ENCODE results near the gene HBM.

Gene HBM

GRCh38 chr16:165539-166374 is at the start of gene HBM:
Gene HBM (plus strand): TSS chr16:165978. CDS start chr16:165998, 20 bp downstream.
- CTCF ChIA-PET: no interaction called here
- POLR2A ChIA-PET: no interaction called here
- DNase-seq (ENCODE audit: extremely low spot score): no peak
- TF ChIP-seq BHLHE40 (IDR thresholded peaks at IDR 0.05; ENCODE audit: borderline replicate concordance): no peak

- TF ChIP-seq CTBP1 (IDR thresholded peaks at IDR 0.05; ENCODE audit: borderline replicate concordance) (no peak), NFRKB (IDR thresholded peaks at IDR 0.05) (no peak), SUZ12 (IDR thresholded peaks at IDR 0.05) (no peak), ELF4 (IDR thresholded peaks at IDR 0.05) (no peak), TARDBP (IDR thresholded peaks at IDR 0.05) (no peak), L3MBTL2 (conservative IDR thresholded peaks at IDR 0.05) (no peak), ZNF384 (IDR thresholded peaks at IDR 0.05) (no peak), ARNT (IDR thresholded peaks at IDR 0.05) (no peak), PKNOX1 (IDR thresholded peaks at IDR 0.05) (no peak), BHLHE40 (IDR thresholded peaks at IDR 0.05; ENCODE audit: borderline replicate concordance) (no peak)
- POLR2A ChIA-PET: no interaction called here
- CTCF ChIA-PET: interaction anchor here (1.1 kb wide), 1 partner anchor 25 kb away, joined by 3 read pairs; no protein-coding TSS in a partner anchor
- DNase-seq (ENCODE audit: extremely low spot score): no peak
Observed at GRCh38 chr16:116015-116414, 49.8 kb upstream of the HBM start.

GRCh38 chr16:117379-118365 is 48.1 kb upstream of the HBM start:
- POLR2A ChIA-PET: no interaction called here
- CTCF ChIA-PET: interaction anchor here (0.7 to 1.7 kb wide), 7 partner anchors 9 to 45 kb away, joined by 3 to 10 read pairs (median 3); partner anchors contain the start of gene RHBDF1
- TF ChIP-seq ZNF384 (IDR thresholded peaks at IDR 0.05) (no peak), BHLHE40 (IDR thresholded peaks at IDR 0.05; ENCODE audit: borderline replicate concordance) (no peak), L3MBTL2 (conservative IDR thresholded peaks at IDR 0.05) (no peak), SUZ12 (IDR thresholded peaks at IDR 0.05) (no peak), SP1 (IDR thresholded peaks at IDR 0.05) (no peak), ARNT (IDR thresholded peaks at IDR 0.05) (no peak), CTBP1 (IDR thresholded peaks at IDR 0.05; ENCODE audit: borderline replicate concordance) (no peak), FOXM1 (IDR thresholded peaks at IDR 0.05; ENCODE audit: borderline replicate concordance) (no peak), NFRKB (IDR thresholded peaks at IDR 0.05) (no peak), PKNOX1 (IDR thresholded peaks at IDR 0.05) (no peak), LEF1 (IDR thresholded peaks at IDR 0.05; ENCODE audit: borderline replicate concordance) (no peak), HDGF (IDR thresholded peaks at IDR 0.05; ENCODE audit: borderline replicate concordance) (no peak), ELF4 (IDR thresholded peaks at IDR 0.05) (no peak), FOXK2 (IDR thresholded peaks at IDR 0.05) (no peak), FOXA1 (IDR thresholded peaks at IDR 0.05) (no peak), TARDBP (IDR thresholded peaks at IDR 0.05) (no peak)
- peak; percentile 76 for DNase-seq (ENCODE audit: extremely low spot score)

GRCh38 chr16:118857-119256 is 46.9 kb upstream of the HBM start:
- ChIA-PET POLR2A (no interaction called here), CTCF (interaction anchor here (1.0 to 1.7 kb wide), 3 partner anchors 12 to 22 kb away, joined by 4 to 10 read pairs (median 9); no protein-coding TSS in a partner anchor)
- no peak for DNase-seq (ENCODE audit: extremely low spot score)
- TF ChIP-seq TARDBP (IDR thresholded peaks at IDR 0.05): no peak
- no peak for TF ChIP-seq ARNT (IDR thresholded peaks at IDR 0.05)
- no peak for TF ChIP-seq NFRKB (IDR thresholded peaks at IDR 0.05)
- TF ChIP-seq ZNF384 (IDR thresholded peaks at IDR 0.05): no peak
- no peak for TF ChIP-seq SUZ12 (IDR thresholded peaks at IDR 0.05)
- no peak for TF ChIP-seq LEF1 (IDR thresholded peaks at IDR 0.05; ENCODE audit: borderline replicate concordance)
- TF ChIP-seq FOXA1 (IDR thresholded peaks at IDR 0.05): no peak
- TF ChIP-seq L3MBTL2 (conservative IDR thresholded peaks at IDR 0.05): no peak
- no peak for TF ChIP-seq BHLHE40 (IDR thresholded peaks at IDR 0.05; ENCODE audit: borderline replicate concordance)
- TF ChIP-seq PKNOX1 (IDR thresholded peaks at IDR 0.05): no peak
- TF ChIP-seq HDGF (IDR thresholded peaks at IDR 0.05; ENCODE audit: borderline replicate concordance): no peak
- TF ChIP-seq SP1 (IDR thresholded peaks at IDR 0.05): no peak
- no peak for TF ChIP-seq FOXK2 (IDR thresholded peaks at IDR 0.05)
- no peak for TF ChIP-seq CTBP1 (IDR thresholded peaks at IDR 0.05; ENCODE audit: borderline replicate concordance)
- TF ChIP-seq FOXM1 (IDR thresholded peaks at IDR 0.05; ENCODE audit: borderline replicate concordance): no peak
- TF ChIP-seq ELF4 (IDR thresholded peaks at IDR 0.05): no peak

GRCh38 chr16:119295-119694 is 46.5 kb upstream of the HBM start:
- CTCF ChIA-PET: interaction anchor here (1.0 kb wide), 1 partner anchor 22 kb away, joined by 4 read pairs; no protein-coding TSS in a partner anchor
- TF ChIP-seq CTBP1 (IDR thresholded peaks at IDR 0.05; ENCODE audit: borderline replicate concordance) (no peak), NFRKB (IDR thresholded peaks at IDR 0.05) (no peak), PKNOX1 (IDR thresholded peaks at IDR 0.05) (no peak), FOXK2 (IDR thresholded peaks at IDR 0.05) (no peak), TARDBP (IDR thresholded peaks at IDR 0.05) (no peak), LEF1 (IDR thresholded peaks at IDR 0.05; ENCODE audit: borderline replicate concordance) (no peak), ZNF384 (IDR thresholded peaks at IDR 0.05) (no peak), SUZ12 (IDR thresholded peaks at IDR 0.05) (no peak), HDGF (IDR thresholded peaks at IDR 0.05; ENCODE audit: borderline replicate concordance) (no peak), FOXA1 (IDR thresholded peaks at IDR 0.05) (no peak), FOXM1 (IDR thresholded peaks at IDR 0.05; ENCODE audit: borderline replicate concordance) (no peak), BHLHE40 (IDR thresholded peaks at IDR 0.05; ENCODE audit: borderline replicate concordance) (no peak)
- DNase-seq (ENCODE audit: extremely low spot score): no peak
- POLR2A ChIA-PET: no interaction called here
